Measurements from ENCODE around the gene GBX1. TPM values are rescaled to one million over a fixed set of nuclear protein-coding genes. Genes with fewer than 3 reads are reported as not detected.

The GBX1 gene
- total RNA-seq, 1 donor from 2014 or later = not detected

- no peak for DNase-seq (ENCODE audit: low read depth in 2 of 2)
These were observed 26.7 kb upstream of the GBX1 start for GRCh38 chr7:151194188-151194587.

- DNase-seq (ENCODE audit: low read depth in 2 of 2) = no peak
These were observed 25.9 kb upstream of the GBX1 start for GRCh38 chr7:151193203-151193978.

- no peak for DNase-seq (ENCODE audit: low read depth in 2 of 2)
These were observed 24.6 kb upstream of the GBX1 start for GRCh38 chr7:151192002-151192539.

GRCh38 chr7:151191544-151191943 lies 24.1 kb upstream of the GBX1 start:
- peak in 1 of 2 donors; percentile 11 for DNase-seq (ENCODE audit: low read depth in 2 of 2)

DNA sequence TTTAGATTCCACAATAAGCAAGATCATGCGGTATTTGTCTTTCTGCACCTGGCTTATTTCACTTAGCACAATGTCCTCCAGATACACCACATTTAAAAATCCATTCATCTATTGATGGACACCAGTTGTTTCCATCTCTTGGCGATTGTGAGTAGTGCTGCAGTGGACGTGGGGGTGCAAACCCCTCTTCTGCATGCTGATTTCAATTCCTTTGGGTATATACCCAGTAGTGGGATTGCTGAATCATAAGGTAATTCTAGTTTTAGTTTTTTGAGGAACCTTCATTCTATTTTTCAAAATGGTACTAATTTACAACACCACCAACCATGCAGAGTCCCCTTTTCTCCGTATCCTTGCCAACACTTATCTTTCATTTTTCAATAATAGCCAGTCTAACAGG lies 21.5 kb upstream of the GBX1 start:
- DNase-seq (ENCODE audit: low read depth in 2 of 2) = no peak

GRCh38 chr7:151188252-151188542 lies 20.7 kb upstream of the GBX1 start:
- DNase-seq (ENCODE audit: low read depth in 2 of 2) = no peak

GRCh38 chr7:151187409-151188251 lies 20.1 kb upstream of the GBX1 start:
- no peak for DNase-seq (ENCODE audit: low read depth in 2 of 2)

DNA sequence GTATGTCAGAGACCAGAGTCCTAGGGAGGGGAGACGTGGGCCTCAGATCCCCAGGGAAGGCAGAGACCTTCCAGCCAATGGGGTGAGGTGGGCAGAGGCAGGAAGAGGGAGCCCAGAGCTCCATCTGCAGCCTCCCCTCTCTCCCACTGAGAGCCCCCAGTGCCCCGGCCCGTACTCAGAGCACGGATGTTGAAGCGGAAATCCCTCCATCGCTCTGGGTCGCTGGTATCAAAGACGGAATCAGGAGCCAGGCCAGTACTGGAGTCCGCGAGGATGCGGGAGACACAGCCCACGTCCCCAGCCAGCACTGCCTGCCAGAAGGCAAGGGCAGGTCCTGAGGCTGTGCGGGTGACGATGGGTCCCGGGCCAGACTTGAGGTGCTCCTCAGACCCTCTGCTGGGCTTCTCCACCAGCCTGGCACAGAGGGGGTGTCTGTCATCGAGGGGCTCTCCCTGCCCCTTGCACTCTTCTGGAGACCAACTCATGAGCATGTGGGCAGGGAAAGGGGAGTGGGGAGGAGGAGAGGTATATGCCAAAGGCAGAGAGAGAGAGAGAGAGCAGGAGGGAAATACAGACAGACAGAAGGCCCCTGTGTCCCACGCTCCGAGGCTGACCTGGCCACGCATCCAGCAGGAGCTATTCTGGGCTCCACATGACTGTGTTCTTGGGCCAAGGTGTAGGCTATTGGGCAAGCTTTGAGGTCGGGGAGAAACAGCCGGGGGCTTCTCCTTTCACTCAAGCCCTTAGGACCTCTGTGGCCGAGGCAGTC lies 19.3 kb upstream of the GBX1 start, which contains the start of gene ASB10:
Gene ASB10, minus strand, starts transcription at position 611 of the 769 bp plus-strand sequence. Its CDS starts 120 bp downstream, at position 491.
- no peak for DNase-seq (ENCODE audit: low read depth in 2 of 2)

DNA sequence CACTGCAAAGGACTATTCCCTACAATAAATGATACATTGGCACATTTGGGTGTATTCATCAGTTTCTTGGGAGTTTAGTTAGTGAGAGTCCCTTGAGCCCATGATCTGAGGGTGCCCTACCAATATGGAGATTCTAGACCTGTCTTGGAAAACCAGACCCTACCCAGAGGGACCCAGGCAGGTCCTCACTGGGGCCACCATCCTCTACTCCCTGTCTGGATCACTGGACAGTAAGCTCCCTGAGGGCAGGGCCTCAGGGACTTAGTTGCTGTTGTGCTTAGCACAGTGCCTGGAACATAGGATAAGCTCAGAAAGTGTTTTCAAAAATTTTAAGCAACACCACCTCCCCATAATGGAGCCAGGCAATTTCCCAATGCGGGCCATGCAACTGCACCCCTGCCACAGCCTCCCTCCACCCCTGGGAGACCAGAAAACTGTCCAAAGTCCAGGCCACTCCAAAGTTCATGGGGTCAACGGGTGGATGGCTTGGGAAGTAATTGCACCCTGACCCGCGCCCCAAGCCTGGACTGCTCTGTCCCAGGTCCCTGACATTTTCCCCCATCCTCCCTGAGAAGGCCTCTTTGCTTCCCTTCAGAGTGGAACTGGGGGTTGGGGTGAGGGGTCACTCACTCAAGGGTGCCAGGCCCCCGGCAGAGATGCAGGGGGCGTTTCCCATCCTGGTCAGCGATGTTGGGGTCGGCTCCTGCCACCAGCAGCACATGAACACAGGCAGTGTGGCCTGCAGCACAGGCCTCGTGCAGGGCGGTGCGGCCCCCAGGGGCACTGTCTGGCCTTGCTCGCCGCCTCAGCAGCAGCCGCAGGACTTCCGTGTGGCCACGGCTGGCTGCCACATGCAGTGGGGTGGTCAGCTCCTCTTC lies 18.5 kb upstream of the GBX1 start:
- DNase-seq (ENCODE audit: low read depth in 2 of 2) = no peak

GRCh38 chr7:151181011-151181431 lies 13.5 kb upstream of the GBX1 start:
- DNase-seq (ENCODE audit: low read depth in 2 of 2) = no peak

DNA sequence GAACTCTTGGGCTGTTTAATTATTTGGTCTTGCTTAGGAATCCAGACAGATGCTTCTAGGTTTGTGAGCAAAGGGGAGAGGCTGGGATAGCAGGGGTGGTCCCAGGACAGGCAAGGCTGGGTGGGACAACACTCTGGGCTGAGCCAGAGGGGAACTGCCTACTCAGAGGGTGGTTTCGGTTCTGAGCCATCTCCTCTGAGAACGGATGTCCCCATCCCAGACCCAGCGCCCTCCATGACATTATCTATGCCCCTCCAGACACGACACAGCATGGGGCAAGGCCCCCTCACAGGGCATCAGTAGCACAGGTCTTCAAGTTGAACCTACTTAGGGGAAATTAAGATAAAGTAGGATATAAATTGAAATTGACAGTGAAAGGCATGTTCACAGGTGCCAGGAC lies 12.5 kb upstream of the GBX1 start:
- DNase-seq (ENCODE audit: low read depth in 2 of 2) = no peak

GRCh38 chr7:151179287-151179860 lies 11.9 kb upstream of the GBX1 start:
- no peak for DNase-seq (ENCODE audit: low read depth in 2 of 2)

DNA sequence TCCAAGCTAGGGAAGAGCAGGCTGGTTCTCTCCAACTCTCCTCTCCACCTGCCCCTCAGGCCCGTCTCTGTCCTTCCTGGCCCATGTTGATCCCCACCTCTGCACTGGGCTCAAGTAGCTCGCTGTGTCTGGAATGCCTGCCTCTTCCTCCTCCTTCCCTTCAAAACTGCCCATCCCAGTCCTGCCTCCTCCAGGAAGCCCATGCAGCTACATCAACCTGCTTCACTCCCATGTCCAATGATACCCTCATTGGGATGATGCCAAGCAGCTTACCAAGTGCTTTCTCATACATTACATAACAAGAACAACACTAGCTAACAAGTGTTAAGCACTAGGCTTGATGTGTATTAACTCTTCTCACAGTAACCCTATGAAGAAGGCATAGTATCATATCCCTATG lies 11.3 kb upstream of the GBX1 start:
- no peak for DNase-seq (ENCODE audit: low read depth in 2 of 2)

DNA sequence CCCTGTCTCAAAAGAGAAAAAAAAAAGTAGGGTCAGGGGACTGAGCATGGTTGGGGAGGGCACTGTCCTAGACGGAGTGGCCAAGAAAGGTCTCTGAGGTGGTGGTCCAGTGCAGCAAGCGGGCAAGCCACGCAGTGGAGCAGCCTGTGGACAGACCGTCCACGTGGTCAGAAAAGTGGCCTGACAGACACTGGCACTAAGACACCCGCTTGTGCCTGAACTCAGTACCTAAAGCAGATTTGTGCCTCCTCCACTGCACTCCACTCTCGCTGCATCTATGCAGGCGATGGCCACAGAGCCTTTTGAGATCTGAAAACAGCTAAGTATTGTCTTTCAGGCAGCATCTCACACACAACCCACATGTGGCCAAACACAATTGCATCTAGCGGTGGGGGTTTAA lies 10.7 kb upstream of the GBX1 start:
- DNase-seq (ENCODE audit: low read depth in 2 of 2) = no peak

DNA sequence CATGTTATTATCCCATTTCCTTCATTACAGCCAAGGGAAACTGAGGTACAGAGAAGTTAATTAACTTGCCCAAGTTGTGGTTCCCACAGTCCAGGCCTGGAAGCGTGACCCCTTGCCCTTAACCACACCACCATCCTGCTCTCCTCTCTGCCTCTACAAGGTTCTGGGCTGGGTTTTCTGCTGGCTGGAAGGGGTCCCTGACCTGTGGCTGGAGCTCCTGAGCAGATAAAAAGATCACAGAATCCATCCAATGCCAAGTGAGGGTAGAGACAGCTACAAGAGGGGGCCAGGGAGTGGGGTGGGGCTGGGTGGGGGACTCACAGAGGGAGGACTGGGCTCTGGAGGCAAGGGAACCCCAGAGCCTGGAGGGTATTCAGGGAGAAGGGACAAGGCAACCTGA lies 9.8 kb upstream of the GBX1 start:
- DNase-seq (ENCODE audit: low read depth in 2 of 2) = no peak

DNA sequence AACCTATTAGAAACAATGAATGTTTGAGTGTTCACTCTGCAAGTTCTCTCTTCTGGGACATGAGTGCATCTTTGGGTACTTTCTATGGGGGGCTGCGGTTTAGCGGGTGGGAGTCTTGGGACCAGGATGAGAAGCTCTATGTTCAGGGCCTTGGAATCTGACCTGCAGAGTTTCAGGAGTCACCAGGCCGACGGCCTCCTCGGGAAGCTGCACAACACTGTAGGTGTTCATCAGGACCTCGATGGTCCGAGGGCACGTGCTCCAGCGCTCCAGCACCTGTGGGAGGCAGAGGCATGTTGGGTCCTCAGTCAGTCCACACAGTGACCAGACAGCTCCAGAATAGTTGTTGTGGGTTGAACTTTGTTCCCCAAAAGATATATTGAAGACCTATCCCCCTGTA lies 8.9 kb upstream of the GBX1 start:
- DNase-seq (ENCODE audit: low read depth in 2 of 2) = no peak

DNA sequence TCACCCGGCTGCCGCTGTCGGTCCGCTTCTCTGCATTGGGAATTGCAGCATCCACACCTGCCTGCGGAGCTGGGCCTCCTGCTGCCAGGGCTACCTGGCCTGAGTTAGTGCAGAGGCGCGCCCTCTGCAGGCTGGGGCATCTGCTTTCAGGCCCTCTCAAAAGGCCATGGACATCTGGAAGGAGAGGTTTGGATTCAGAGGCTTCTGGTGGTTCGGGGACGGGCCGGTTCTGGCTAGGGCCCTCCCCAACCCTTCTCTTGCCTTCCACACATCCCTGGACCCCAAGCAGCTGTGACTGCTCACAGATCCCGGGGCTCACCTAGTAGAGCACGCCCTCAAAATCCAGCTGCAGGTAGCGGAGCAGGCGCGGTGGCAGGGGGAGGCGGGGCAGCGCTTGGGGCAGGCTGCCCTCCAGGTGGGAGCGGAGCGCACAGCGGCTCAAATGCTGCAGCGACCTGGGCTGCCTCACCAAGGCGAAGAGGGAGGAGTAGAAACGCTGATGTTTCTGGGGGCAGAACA lies 8.4 kb upstream of the GBX1 start:
- DNase-seq (ENCODE audit: low read depth in 2 of 2) = no peak

GRCh38 chr7:151175047-151175792 lies 7.7 kb upstream of the GBX1 start:
- DNase-seq (ENCODE audit: low read depth in 2 of 2) = no peak

- peak; percentile 33 to 68 for DNase-seq (ENCODE audit: low read depth in 2 of 2)
These were observed 7.0 kb upstream of the GBX1 start for GRCh38 chr7:151174246-151175046.

Measured in lung microvascular endothelial cell (primary cell).